HepG2 (cell line): ENCODE data around the gene ARL6IP4. TPM values are rescaled to one million over a fixed set of nuclear protein-coding genes. Genes with fewer than 3 reads are reported as not detected.
A peak's percentile ranks its signal among the peaks of the same experiment; 100 is the strongest.

ENCODE experiments used
- ATF2 ChIP-seq: sonication (generic); formaldehyde crosslinking; IDR thresholded peaks from 2 replicates; pipeline ENCODE4 v1.4.0; 2020; ENCODE audit warnings: missing genetic modification reagents
- CBX5 ChIP-seq: sonication (generic); formaldehyde crosslinking; IDR thresholded peaks from 2 replicates; pipeline ENCODE4 v1.4.0; 2020; ENCODE audit warnings: missing genetic modification reagents, borderline replicate concordance
- HOXA3 ChIP-seq: sonication (generic); formaldehyde crosslinking; IDR thresholded peaks from 2 replicates; pipeline ENCODE4 v1.5.0; 2020; ENCODE audit warnings: missing genetic modification reagents
- KAT8 ChIP-seq: IDR thresholded peaks from 2 replicates; pipeline ENCODE4 v1.6.1; 2016; ENCODE audit warnings: missing genetic modification reagents, missing compliant biosample characterization
- KDM3A ChIP-seq: IDR thresholded peaks from 2 replicates; pipeline ENCODE4 v1.6.1; 2018; ENCODE audit warnings: low read depth, missing compliant biosample characterization
- POLR2A ChIP-seq, 2 experiments: IDR thresholded peaks; 2 replicates each; pipeline ENCODE4 v1.6.1; 2011; ENCODE audit warnings: low read depth in 2 of 2, low read length in 2 of 2, mild to moderate bottlenecking in 1 of 2, moderate library complexity in 1 of 2; ENCODE audit not compliant: insufficient read depth in 1 of 2
- PTBP1 ChIP-seq: fragments of 200-400 bp; formaldehyde crosslinking; IDR thresholded peaks from 2 replicates; pipeline ENCODE4 v1.6.1; 2018; ENCODE audit warnings: low read length, low read depth; ENCODE audit not compliant: poor library complexity, severe bottlenecking
- RNF2 ChIP-seq: fragments of 450-650 bp; conservative IDR thresholded peaks from 2 replicates; pipeline ENCODE4 v1.6.1; 2016; ENCODE audit warnings: low read depth
- THAP7 ChIP-seq: sonication (generic); formaldehyde crosslinking; IDR thresholded peaks from 2 replicates; pipeline ENCODE4 v1.8.1; 2023; ENCODE audit warnings: mild to moderate bottlenecking, missing genetic modification reagents
- ZBTB20 ChIP-seq: sonication (generic); formaldehyde crosslinking; IDR thresholded peaks from 2 replicates; pipeline ENCODE4 v1.8.1; 2023; ENCODE audit warnings: missing genetic modification reagents, low read depth, mild to moderate bottlenecking, borderline replicate concordance
- ZFY ChIP-seq: sonication (generic); formaldehyde crosslinking; IDR thresholded peaks from 2 replicates; pipeline ENCODE4 v1.4.0; 2020; ENCODE audit warnings: missing genetic modification reagents
- ZNF224 ChIP-seq: sonication (generic); formaldehyde crosslinking; IDR thresholded peaks from 2 replicates; pipeline ENCODE4 v1.5.0; 2020; ENCODE audit warnings: mild to moderate bottlenecking, missing genetic modification reagents
- ZNF232 ChIP-seq: sonication (generic); formaldehyde crosslinking; IDR thresholded peaks from 2 replicates; pipeline ENCODE4 v1.4.0; 2020; ENCODE audit warnings: missing genetic modification reagents, borderline replicate concordance
- ZNF317 ChIP-seq: sonication (generic); formaldehyde crosslinking; IDR thresholded peaks from 2 replicates; pipeline ENCODE4 v1.5.0; 2020; ENCODE audit warnings: mild to moderate bottlenecking, missing genetic modification reagents
- ZNF430 ChIP-seq: sonication (generic); formaldehyde crosslinking; IDR thresholded peaks from 2 replicates; pipeline ENCODE4 v1.9.0; 2021; ENCODE audit warnings: mild to moderate bottlenecking, missing genetic modification reagents
- ZNF607 ChIP-seq: sonication (generic); formaldehyde crosslinking; IDR thresholded peaks from 2 replicates; pipeline ENCODE4 v1.5.1; 2020; ENCODE audit warnings: missing genetic modification reagents, mild to moderate bottlenecking, borderline replicate concordance
- ZNF615 ChIP-seq: sonication (generic); formaldehyde crosslinking; IDR thresholded peaks from 2 replicates; pipeline ENCODE4 v1.5.0; 2020; ENCODE audit warnings: mild to moderate bottlenecking, missing genetic modification reagents, borderline replicate concordance
- polyA plus RNA-seq, 8 experiments: library from polyadenylated mRNA; depleted of rRNA in 3 of 8; stranded (reverse) in 7 of 8; unstranded in 1 of 8; fragments of >200 nt; fragmentation: Illumina TruSeq in 4 of 8; extraction: Trizol in 4 of 8; gene quantifications; 2 replicates each; pipeline versions ENCODE4 v1.2.1 to v1.2.3, GENCODE V29; 2011 to 2016; ENCODE audit warnings: low read depth in 4 of 8, missing spikeins in 1 of 8, mixed read lengths in 1 of 8; ENCODE audit not compliant: insufficient read depth in 1 of 8
- total RNA-seq, 5 experiments: library from RNA; depleted of rRNA; stranded (reverse); fragments of >200 nt; fragmentation: Illumina TruSeq; extraction: Trizol; gene quantifications; 2 replicates each; pipeline ENCODE4 v1.2.3, GENCODE V29; 2016; ENCODE audit warnings: low read depth in 1 of 5

ARL6IP4 gene
- total and polyA plus RNA-seq, 2 of the 13 experiments (the other 11 are each of a cell fraction or from before 2014, with no cell fraction given) = 155 to 220 TPM

- TF ChIP-seq ZNF430 (CRISPR knock-in tag) = 0 out of 2 replicates have a peak, but pooled peaks have one; percentile 2
- TF ChIP-seq ZBTB20 = no peak
- TF ChIP-seq HOXA3 (CRISPR knock-in tag) = no peak
- peak; percentile 35; the same call in 1 of the 2 replicates for TF ChIP-seq ZFY (CRISPR knock-in tag)
- 0 out of 2 replicates have a peak, but pooled peaks have one; percentile 27 for TF ChIP-seq ZNF317 (CRISPR knock-in tag)
- no peak; the same call in 1 of the 2 replicates for TF ChIP-seq KAT8 (CRISPR knock-in tag)
- TF ChIP-seq ATF2 (CRISPR knock-in tag) = no peak
- TF ChIP-seq ZNF607 (CRISPR knock-in tag) = peak; percentile 15; the same call in 1 of the 2 replicates
- no peak for TF ChIP-seq RNF2
- TF ChIP-seq THAP7 (CRISPR knock-in tag) = 0 out of 2 replicates have a peak, but pooled peaks have one; percentile 13
- no peak for TF ChIP-seq CBX5
- TF ChIP-seq KDM3A (CRISPR knock-in tag) = 0 out of 2 replicates have a peak, but pooled peaks have one; percentile 20
- TF ChIP-seq ZNF615 (CRISPR knock-in tag) = 0 out of 2 replicates have a peak, but pooled peaks have one; percentile 33
- TF ChIP-seq PTBP1 = peak; percentile 28
- peak; percentile 27; the same call in 1 of the 2 replicates for TF ChIP-seq ZNF232 (CRISPR knock-in tag)
- TF ChIP-seq POLR2A (IDR thresholded peaks at IDR 0.05; ENCODE audit: insufficient read depth in 1 of 2, low read depth in 2 of 2, low read length in 2 of 2) = 0 out of 4 replicates have a peak, but pooled peaks of 1 of the 2 experiments have one; percentile 13
- 0 out of 2 replicates have a peak, but pooled peaks have one; percentile 20 for TF ChIP-seq ZNF224 (CRISPR knock-in tag)
Measured at GRCh38 chr12:122981036-122981471, 573 bp downstream of the ARL6IP4 start (continued).
